HG02759 (cell line): Measurements from ENCODE around the gene SNRPA1.

Source experiments
- ATAC-seq: cut with Tn5 transposase; IDR thresholded peaks from one replicate; pipeline ENCODE4 v1.9.1; 2021; ENCODE audit warnings: mild to moderate bottlenecking, moderate library complexity; ENCODE audit not compliant: unreplicated experiment

The SNRPA1 gene

DNA sequence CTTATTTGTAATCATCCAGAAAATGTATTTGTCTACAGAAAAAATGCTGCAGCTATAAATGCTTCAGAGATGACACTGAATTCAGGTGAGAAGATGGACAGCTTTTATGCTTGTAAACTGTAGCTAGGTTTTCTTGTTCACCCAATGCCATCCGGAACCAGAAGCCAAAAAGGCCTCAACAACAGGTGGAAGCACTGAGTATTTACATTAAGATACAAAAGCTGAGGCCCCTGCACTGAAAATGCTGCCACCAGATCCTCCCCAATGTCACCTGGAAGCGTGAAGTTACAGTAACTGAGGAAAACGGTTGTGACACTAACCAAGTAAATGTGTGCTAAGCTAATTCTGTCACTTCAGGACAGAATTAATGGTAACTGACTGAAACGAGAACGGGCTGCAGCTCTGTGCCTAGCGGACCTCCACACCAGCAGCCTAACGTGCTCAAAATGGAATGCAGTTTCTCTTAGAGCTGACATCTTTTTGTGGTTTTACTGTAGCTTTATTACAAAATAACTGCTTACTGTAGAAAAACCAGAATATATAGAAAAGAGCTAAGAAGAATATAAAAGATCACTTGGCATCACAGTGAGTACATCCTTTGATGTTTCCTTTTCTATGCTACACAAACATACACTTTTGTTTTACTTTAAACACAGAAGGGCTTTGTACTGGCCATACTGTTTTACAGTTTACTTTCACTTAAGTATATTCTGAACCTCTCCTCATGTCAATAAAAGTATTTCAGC lies 50.8 kb downstream of the SNRPA1 start:
- ATAC-seq: no peak

DNA sequence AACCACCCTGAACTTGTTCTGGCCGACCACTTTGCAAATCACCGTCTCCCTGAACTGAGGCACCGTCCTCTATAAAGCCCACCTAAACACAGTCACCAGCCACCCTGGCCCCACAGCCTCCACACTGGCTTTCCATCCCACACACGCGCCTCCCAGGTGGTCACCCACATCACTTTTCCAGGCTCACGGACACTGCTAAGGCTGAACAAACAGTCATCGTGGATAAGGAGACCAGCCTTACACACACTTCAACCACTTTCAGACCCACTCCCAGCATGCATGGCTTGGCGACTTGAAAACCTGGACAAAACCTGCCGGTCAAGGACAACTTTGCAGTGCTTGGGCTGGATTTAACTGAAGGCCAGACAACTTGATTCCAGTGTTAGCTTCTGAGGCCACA lies 51.6 kb downstream of the SNRPA1 start:
- ATAC-seq: no peak

DNA sequence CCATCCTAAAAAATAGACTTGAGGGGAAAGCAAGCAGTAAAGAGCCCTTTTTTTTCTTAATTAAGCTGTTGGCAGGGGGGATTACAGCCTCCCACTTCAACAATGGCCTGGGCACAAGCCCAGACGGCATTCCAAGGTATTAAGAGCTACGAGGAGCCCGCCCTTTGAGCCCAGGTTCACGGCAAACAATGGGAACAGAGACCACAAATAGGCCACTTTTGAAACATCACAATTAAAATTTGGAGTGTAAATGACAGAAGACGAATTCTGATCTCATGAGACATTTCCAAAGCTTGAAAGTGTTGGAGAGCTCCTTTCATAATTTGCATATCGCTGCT lies 52.1 kb downstream of the SNRPA1 start:
- no peak for ATAC-seq

DNA sequence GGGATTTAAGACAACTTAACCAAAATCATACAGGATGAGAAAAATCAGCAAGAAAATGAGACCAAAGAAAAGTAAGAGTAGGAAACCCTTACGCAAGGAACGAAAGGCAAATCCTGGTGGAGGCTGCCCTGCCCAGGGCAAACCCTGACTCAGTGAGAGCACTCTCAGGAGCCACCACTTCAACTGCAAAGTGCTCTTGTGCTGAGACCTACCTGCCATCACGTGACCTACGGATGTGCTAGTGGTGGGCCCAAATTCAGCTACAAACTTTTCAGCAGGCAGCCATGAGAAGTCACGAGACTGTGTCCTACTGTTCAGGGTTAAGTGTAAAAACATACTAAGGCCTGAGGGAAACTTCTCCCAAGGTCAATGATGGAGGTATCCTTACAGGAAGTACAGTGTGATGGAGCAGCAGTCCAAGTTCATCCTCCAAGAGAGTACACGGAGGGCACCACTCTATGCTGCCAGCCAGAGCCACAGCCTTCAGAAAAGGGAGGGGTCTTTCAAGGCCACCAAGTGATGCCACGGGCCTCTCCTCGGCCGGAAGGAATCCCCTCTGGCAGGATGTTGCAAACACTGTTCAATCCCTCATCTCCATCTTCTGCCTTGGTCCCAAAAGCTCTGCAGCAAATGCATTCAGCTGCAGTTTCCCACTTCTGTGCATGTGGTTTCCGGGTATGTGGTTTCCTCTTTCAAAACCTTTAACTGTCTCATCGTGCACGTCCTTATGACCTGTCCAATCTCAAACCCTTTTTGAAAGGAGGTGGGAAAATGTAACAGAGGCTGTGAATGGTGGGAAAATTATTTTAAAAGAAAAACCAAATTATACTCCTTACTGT lies 52.7 kb downstream of the SNRPA1 start:
- ATAC-seq: peak; percentile 79

DNA sequence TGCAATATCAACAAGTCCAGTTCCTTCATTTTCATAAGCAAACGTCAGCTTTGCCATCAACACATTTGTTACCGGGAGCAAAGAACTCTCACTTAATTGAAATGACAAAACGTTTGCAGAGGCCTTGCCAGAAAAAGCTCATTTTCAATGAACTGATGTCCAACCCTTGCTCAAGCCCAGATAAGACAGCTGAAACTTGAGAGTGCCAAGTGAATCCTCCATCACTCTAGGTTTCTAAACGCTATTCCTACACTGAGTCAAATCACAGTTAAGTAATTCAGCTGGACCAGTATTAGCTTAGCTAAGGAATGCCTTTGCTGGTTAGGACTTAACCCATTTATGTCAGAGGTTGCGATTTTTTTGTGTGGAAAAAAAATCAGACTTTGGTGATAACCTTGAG lies 54.7 kb downstream of the SNRPA1 start:
- ATAC-seq: no peak

DNA sequence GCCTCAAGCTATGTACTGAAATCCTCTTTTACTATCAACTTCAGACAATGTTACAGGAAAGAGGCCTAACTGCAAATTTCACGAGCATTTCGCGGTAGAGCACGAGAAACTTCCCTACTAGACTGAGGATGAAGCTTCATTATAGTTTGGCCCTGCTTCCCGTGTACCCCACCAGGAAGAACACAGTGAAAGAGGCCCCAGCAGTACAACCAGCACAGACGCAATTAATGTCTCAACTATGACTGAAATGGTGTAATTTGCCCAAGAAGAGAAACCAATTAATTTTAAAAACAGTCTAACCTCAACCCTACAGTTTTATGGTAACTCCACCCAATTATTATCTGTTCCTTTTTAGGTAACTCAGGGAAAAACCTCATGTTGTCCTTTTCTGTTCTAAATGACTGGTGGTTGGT lies 55.3 kb downstream of the SNRPA1 start:
- no peak for ATAC-seq

DNA sequence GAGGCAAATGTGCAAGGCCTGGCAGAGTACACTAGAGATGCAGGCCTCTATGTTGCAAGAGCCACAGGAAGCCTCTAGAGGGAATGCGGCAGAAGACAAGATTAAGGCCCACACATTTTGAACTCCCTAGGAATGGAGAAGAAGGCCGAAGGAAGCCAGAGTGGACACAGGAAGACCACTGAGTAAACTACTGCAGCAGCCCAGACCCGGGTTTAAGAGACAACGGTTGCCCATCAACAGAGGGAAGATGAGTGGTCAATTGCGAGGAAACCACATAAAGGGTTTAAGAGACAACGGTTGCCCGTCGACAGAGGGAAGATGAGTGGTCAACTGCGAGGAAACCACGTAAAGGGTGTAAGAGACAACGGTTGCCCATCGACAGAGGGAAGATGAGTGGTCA lies 57.8 kb downstream of the SNRPA1 start:
- no peak for ATAC-seq

DNA sequence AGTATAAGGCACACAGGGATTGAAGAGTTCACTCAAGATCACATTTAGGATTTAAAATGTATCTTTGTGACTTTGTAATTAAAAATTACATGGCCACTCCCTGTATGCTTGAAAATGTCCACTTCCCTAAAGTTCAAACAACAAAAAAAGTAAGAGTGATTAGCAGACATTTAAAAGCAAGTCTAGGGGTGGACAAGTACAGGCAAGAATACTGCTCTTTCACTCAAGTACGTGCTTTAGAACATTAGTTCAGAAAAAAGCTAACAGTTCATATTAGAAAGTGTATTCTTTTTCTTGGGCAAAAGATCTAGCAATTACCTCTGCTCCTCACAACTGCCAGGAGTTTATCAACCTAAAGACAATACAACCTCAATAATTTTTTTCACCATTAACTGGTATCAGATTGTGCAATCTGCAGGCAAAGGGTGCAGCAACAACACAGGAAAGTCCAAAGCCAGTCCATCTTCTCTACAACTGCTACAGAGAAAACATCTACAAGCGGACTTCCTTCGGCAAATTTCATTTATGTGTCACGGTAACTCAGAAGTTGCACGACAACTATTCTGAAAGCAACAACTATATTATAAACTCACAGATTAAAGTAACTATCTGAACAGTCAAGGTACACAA lies 61.3 kb downstream of the SNRPA1 start:
- no peak for ATAC-seq

DNA sequence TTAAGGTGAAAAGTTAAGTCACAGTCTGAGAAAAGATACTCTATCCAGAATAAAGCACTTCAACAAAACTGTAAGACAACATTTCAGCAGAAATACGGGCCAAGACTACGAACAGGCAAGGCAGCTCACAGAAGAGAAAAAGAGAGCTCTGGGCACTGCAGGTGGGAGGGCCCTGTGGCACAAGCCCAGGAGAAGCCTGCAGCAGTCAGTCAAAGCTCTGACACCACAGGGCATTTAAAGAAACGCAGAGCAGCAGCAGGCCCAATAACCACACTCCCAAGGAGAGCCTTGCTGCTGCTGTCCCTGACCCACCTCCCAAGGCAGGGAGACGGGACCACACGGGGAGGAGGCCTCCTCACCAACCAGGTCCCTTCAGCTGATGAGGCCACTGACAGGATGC lies 62.4 kb downstream of the SNRPA1 start:
- ATAC-seq: no peak
